ENCODE data around the gene SGSM2.

Gene SGSM2

GRCh38 chr17:2365132-2365531 is 27.8 kb downstream of the SGSM2 start:
- no peak for DNase-seq (ENCODE audit: low read depth in 1 of 2, low spot score in 1 of 2)
- in situ Hi-C loops (cut with HindIII; ENCODE audit: low pct_unique_long_range_greater_than_20kb, low sequenced_read_pairs): no loop called here
- TF ChIP-seq JUND (IDR thresholded peaks at IDR 0.05; ENCODE audit: low read depth): no peak

- in situ Hi-C loops (cut with HindIII; ENCODE audit: low pct_unique_long_range_greater_than_20kb, low sequenced_read_pairs): no loop called here
- DNase-seq (ENCODE audit: low read depth in 1 of 2, low spot score in 1 of 2): peak; percentile 35 to 45
- no peak for TF ChIP-seq JUND (IDR thresholded peaks at IDR 0.05; ENCODE audit: low read depth)
Observed at GRCh38 chr17:2366747-2367494, 29.6 kb downstream of the SGSM2 start.

- TF ChIP-seq JUND (IDR thresholded peaks at IDR 0.05; ENCODE audit: low read depth): no peak
- in situ Hi-C loops (cut with HindIII; ENCODE audit: low pct_unique_long_range_greater_than_20kb, low sequenced_read_pairs): no loop called here
- no peak for DNase-seq (ENCODE audit: low read depth in 1 of 2, low spot score in 1 of 2)
Observed at GRCh38 chr17:2368359-2368758, 31.1 kb downstream of the SGSM2 start.

- DNase-seq (ENCODE audit: low read depth in 1 of 2, low spot score in 1 of 2): no peak
- no peak for TF ChIP-seq JUND (IDR thresholded peaks at IDR 0.05; ENCODE audit: low read depth)
- in situ Hi-C loops (cut with HindIII; ENCODE audit: low pct_unique_long_range_greater_than_20kb, low sequenced_read_pairs): no loop called here
Observed at GRCh38 chr17:2369039-2369438, 31.7 kb downstream of the SGSM2 start.

- no peak for DNase-seq (ENCODE audit: low read depth in 1 of 2, low spot score in 1 of 2)
- in situ Hi-C loops (cut with HindIII; ENCODE audit: low pct_unique_long_range_greater_than_20kb, low sequenced_read_pairs): no loop called here
- TF ChIP-seq JUND (IDR thresholded peaks at IDR 0.05; ENCODE audit: low read depth): no peak
Observed at GRCh38 chr17:2369551-2370210, 32.4 kb downstream of the SGSM2 start.

- in situ Hi-C loops (cut with HindIII; ENCODE audit: low pct_unique_long_range_greater_than_20kb, low sequenced_read_pairs): no loop called here
- no peak for DNase-seq (ENCODE audit: low read depth in 1 of 2, low spot score in 1 of 2)
- TF ChIP-seq JUND (IDR thresholded peaks at IDR 0.05; ENCODE audit: low read depth): no peak
Observed at GRCh38 chr17:2370211-2370589, 32.9 kb downstream of the SGSM2 start.

- no peak for DNase-seq (ENCODE audit: low read depth in 1 of 2, low spot score in 1 of 2)
- TF ChIP-seq JUND (IDR thresholded peaks at IDR 0.05; ENCODE audit: low read depth): no peak
- in situ Hi-C loops (cut with HindIII; ENCODE audit: low pct_unique_long_range_greater_than_20kb, low sequenced_read_pairs): no loop called here
Observed at GRCh38 chr17:2371183-2372130, 34.2 kb downstream of the SGSM2 start.

GRCh38 chr17:2372180-2372579 is 34.9 kb downstream of the SGSM2 start:
- DNase-seq (ENCODE audit: low read depth in 1 of 2, low spot score in 1 of 2): no peak
- no peak for TF ChIP-seq JUND (IDR thresholded peaks at IDR 0.05; ENCODE audit: low read depth)
- in situ Hi-C loops (cut with HindIII; ENCODE audit: low pct_unique_long_range_greater_than_20kb, low sequenced_read_pairs): no loop called here

- DNase-seq (ENCODE audit: low read depth in 1 of 2, low spot score in 1 of 2): no peak
- TF ChIP-seq JUND (IDR thresholded peaks at IDR 0.05; ENCODE audit: low read depth): no peak
- in situ Hi-C loops (cut with HindIII; ENCODE audit: low pct_unique_long_range_greater_than_20kb, low sequenced_read_pairs): no loop called here
Observed at GRCh38 chr17:2372681-2373080, 35.4 kb downstream of the SGSM2 start.

- in situ Hi-C loops (cut with HindIII; ENCODE audit: low pct_unique_long_range_greater_than_20kb, low sequenced_read_pairs): no loop called here
- DNase-seq (ENCODE audit: low read depth in 1 of 2, low spot score in 1 of 2): no peak
- no peak for TF ChIP-seq JUND (IDR thresholded peaks at IDR 0.05; ENCODE audit: low read depth)
Observed at GRCh38 chr17:2373179-2373578, 35.9 kb downstream of the SGSM2 start.

- no peak for TF ChIP-seq JUND (IDR thresholded peaks at IDR 0.05; ENCODE audit: low read depth)
- in situ Hi-C loops (cut with HindIII; ENCODE audit: low pct_unique_long_range_greater_than_20kb, low sequenced_read_pairs): no loop called here
- DNase-seq (ENCODE audit: low read depth in 1 of 2, low spot score in 1 of 2): no peak
Observed at GRCh38 chr17:2374549-2375285, 37.4 kb downstream of the SGSM2 start.

- TF ChIP-seq JUND (IDR thresholded peaks at IDR 0.05; ENCODE audit: low read depth): no peak
- DNase-seq (ENCODE audit: low read depth in 1 of 2, low spot score in 1 of 2): no peak
- in situ Hi-C loops (cut with HindIII; ENCODE audit: low pct_unique_long_range_greater_than_20kb, low sequenced_read_pairs): no loop called here
Observed at GRCh38 chr17:2375406-2375805, 38.1 kb downstream of the SGSM2 start.
